Measurements from ENCODE around the gene LRRC45.

Gene LRRC45

GRCh38 chr17:82006468-82007227, 16.5 kb upstream of the LRRC45 start:
- peak in 29 of 51 donors; percentile 16 to 69 (median 45) for DNase-seq

DNA sequence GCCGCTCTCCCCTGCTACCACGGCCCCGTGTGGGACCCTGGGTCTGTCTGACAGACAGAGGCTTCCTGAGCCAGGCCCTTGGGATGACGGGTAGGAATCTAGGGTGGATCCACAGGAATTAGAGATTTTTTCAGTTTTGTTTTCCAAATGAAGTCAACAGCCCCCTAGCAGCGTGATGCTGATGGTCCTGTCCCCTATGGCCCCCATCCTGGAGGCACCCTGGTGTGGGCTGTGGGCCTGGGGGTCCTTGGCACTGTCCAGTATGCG, 15.9 kb upstream of the LRRC45 start:
- DNase-seq = no peak

DNA sequence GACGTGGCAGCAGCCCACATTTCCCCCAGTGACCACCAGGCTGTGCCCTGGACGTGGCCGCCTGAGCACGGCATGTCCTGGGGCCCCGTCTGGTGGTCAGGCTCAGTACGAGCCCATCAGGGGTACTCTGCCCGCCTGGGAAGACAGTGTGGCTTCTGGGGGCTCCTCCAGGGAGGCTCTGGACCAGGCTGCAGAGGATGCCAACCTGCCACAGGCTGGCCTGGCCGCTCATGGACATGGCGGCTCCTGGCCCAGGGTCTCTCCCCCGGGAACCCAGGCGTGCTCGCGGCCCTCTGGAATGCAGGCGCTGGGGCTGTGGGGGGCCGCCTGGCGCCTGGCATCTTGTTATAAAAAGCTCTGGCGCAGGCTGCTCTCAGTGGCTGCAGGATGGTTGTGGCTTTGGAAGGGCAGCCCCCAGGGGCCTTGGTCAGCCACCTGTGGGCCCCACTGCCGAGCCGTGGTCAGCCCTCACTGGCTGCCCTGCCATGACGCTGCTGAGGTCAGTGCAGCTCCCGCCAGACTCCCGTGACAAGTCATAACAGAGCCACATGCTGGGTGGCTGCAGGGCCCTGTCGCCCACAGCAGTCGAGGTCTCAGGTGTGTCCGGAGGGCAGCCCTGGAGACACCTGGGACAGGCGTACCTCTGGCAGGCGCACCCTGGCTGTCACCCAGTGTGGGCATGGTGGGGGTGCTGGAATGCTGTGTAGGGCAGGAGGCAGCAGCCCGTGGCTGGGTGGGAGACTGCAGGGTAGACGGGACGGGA, 15.4 kb upstream of the LRRC45 start:
- DNase-seq = peak in 6 of 51 donors; percentile 15 to 28 (median 24)

DNA sequence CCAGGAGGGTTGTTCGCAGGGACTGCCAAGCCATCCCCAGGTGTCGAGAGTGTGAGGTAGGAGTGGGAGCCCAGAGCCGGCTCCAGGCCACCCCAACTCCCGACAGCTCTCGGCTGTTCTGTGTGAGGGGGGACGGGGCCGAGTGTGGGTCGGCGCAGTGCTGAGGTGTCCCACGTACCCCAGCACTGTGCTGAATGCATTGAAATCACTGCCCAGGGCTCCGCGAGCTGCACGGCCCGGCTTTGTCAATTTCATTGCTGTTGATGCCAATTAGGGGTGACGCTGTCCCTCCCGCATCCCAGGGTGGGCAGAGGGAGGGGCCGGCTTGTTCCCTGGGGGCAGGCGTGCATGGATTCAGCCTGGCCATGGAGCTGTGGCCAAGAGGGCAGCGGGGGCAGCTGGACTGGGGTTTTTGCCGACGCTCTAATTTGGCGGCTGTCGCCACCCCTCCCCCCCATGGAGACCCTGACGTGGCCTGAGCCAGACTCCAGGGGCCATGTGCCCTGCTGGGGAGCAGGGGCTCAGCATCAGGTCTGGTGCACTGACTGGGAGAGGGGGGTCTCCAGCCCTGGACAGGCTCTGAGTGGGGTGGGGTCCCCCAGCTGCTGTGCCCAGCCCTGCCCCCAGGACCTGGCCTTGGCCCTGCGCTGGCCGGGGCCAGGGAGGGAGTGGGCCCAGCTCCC, 14.7 kb upstream of the LRRC45 start:
- no peak for DNase-seq

DNA sequence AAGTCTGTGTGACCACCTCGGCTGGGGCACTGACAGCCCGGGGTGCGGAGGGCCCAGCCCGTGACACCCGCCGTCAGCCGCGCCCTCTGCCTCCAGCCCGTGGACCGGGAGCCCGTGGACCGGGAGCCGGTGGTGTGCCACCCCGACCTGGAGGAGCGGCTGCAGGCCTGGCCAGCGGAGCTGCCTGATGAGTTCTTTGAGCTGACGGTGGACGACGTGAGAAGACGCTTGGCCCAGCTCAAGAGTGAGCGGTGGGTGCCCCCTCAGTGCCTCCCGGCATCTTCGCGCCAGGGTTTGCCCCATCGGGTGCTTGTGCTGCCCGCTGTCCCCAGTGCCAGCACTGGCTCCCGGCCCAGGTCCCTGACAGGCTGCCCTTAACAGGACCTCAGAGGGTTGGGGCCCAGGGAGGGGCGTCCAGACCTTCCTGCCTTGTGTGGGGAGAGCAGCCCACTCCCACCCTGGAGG, 14.1 kb upstream of the LRRC45 start:
- peak in 3 of 51 donors; percentile 14 to 23 (median 18) for DNase-seq

DNA sequence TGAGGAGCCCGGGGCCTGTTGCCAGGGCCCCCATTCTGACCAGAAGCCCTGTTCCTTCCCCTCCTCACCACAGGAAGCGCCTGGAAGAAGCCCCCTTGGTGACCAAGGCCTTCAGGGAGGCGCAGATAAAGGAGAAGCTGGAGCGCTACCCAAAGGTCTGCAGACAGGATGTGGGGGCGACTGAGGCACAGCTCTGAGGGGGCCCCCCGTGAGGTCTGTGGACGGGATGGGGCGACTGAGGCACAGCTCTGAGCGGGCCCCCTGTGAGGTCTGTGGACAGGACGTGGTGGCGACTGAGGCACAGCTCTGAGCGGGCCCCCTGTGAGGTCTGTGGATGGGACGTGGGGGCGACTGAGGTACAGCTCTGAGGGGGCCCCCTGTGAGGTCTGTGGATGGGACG, 13.7 kb upstream of the LRRC45 start:
- DNase-seq = no peak

DNA sequence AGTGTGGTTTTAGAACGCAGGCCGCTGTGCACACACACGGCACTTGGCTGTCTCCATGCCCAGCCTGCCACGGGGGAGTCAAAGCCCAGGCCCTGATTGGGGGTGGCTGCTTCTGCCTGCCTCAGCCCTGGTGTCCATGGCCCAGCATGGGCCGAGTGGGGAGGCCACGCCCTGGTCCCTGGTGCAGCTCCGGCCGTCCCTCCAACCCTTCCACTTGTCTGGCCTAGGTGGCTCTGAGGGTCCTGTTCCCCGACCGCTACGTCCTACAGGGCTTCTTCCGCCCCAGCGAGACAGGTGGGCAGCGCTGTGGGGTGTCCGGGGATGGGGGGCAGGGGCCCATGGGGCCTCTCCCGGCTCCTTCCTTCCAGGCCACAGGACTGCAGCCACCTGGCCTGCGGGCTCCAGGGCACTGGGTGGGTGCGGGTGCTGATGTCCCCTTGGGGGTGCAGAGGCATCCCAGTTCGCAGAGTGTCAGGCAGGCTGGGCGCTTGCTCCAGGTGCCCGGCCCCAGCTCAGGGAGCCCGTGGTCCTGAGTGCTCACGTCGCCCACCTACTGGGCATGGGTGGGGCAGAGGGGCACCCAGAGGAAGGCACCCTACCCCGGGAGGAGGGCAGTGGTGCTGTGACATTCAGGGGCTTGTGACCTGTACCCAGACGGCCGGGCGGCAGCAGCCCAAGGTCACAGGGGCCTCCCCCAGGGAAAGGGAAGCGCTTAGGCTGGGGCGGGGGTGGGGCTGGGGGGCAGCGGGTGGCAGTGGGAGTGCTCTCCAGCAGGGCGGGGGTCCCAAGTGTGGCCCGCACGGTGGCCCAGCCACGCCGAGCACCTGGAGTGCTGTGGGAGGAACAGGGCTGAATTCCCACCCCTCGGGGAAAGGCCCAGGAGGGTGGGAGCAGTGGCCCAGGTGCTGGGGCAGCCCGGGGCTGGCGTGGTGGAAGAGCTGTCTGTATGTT, 12.3 kb upstream of the LRRC45 start:
- no peak for DNase-seq

DNA sequence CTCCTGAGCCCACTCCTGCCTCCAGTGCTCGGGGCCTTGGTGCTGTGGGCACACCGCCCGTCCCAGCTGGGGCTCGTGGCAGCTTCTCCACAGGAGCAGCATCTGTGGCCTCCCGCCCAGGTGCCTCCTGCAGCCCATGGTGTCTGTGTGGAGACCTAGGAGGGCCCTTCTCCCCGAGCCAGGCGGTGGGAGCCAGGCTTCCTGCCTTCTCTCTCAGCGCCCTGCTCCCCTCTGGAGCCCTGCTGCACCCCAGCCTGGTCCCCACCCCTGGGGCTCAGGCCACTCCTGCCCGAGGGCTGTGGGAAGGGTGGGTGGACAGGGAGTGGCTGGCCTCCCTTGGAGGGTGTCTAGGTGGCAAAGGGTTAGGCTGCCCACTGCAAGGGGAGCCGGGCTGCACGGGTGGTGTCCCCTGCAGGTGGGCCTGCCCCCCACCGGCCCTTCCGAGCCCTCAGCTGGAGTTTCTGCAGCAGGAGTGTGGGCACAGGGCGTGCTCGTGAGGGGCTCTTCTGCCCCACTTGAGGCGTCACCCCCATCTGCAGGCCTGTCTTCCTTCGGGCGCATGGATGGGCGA, 11.4 kb upstream of the LRRC45 start:
- DNase-seq = no peak

GRCh38 chr17:82012261-82012639, 10.9 kb upstream of the LRRC45 start:
- DNase-seq = no peak

- no peak for DNase-seq
Observed at GRCh38 chr17:82012640-82013295, 10.3 kb upstream of the LRRC45 start.

GRCh38 chr17:82013341-82013740, 9.8 kb upstream of the LRRC45 start:
- peak in 20 of 51 donors; percentile 9 to 69 (median 46) for DNase-seq

- DNase-seq = no peak
Observed at GRCh38 chr17:82013772-82014321, 9.3 kb upstream of the LRRC45 start.

- peak in 8 of 51 donors; percentile 9 to 54 (median 29) for DNase-seq
Observed at GRCh38 chr17:82014432-82014831, 8.7 kb upstream of the LRRC45 start.

GRCh38 chr17:82014971-82015310, 8.2 kb upstream of the LRRC45 start:
- DNase-seq = no peak

GRCh38 chr17:82015311-82015971, 7.7 kb upstream of the LRRC45 start:
- DNase-seq = no peak

DNA sequence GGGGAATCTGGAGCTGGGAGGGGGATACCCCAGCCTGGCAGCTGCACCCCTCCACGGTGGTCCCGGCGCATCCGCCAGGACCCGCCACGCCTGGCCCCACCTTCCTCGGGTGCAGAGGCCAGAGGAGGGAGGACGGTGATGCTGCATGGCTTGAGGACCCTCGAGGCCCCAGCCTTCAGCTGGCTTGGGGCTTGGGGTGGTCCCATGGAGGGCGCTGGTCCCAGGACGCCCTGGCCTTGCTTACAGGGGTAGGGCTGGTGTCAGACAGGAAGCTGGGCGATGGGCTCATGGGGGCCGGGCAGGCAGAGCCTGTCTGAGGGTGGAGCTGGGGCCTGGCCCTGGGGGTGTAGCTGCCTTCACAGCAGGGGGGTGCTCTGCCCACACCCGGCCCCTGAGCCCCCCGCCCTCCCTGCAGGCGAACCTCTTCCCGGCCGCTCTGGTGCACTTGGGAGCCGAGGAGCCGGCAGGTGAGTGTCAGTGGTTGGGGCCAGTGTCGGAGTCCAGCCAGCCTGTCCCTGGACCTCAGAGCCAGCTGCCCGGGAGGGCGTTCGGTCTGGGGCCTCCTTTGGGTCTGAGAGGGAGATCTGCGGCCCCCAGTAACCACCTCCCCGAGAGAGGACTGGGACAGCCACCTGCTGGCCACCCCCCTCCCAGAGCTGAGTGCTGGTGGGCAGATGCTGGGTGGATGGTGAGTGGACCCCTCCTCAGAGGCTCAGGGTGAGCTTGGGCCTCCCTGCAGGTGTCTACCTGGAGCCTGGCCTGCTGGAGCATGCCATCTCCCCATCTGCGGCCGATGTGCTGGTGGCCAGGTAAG, 6.8 kb upstream of the LRRC45 start:
- DNase-seq = no peak

- no peak for DNase-seq
Observed at GRCh38 chr17:82016875-82017459, 6.1 kb upstream of the LRRC45 start.

GRCh38 chr17:82017612-82018151, 5.4 kb upstream of the LRRC45 start:
- no peak for DNase-seq

All from hypothalamus (tissue), 51 donors.